Stimulated activated CD8-positive, alpha-beta memory T cell treated with anti-CD3 and anti-CD28 coated beads, Interleukin-7, amount 100 ng/mL, for 48 hours (primary cell): ENCODE results near the gene GPAT3.
"Not testable (repeated sequence)": the region's sequence is repeated elsewhere in the genome, so short reads cannot be mapped to it uniquely, and the experiment has no call there.

Experiments
- DNase-seq, 2 donors: peaks; one replicate each; pipeline ENCODE4 v3.0.0-alpha.2; 2020; ENCODE audit warnings: low read depth in 1 of 2; ENCODE audit errors: extremely low read depth in 1 of 2

GPAT3 gene

GRCh38 chr4:83591730-83592129 lies 55.8 kb downstream of the GPAT3 start:
- DNase-seq: no peak

GRCh38 chr4:83599183-83599582 lies 63.3 kb downstream of the GPAT3 start:
- no peak for DNase-seq

GRCh38 chr4:83603129-83603528 lies 67.2 kb downstream of the GPAT3 start:
- DNase-seq: no peak

GRCh38 chr4:83604321-83604720 lies 68.4 kb downstream of the GPAT3 start:
- DNase-seq: no peak

- DNase-seq: no peak
These were observed 69.3 kb downstream of the GPAT3 start for GRCh38 chr4:83605210-83605609.

- no peak for DNase-seq
These were observed 69.8 kb downstream of the GPAT3 start for GRCh38 chr4:83605744-83606172.

- DNase-seq: no peak
These were observed 70.6 kb downstream of the GPAT3 start for GRCh38 chr4:83606460-83606859.

GRCh38 chr4:83606898-83607297 lies 71.0 kb downstream of the GPAT3 start:
- no peak for DNase-seq

GRCh38 chr4:83609365-83609764 lies 73.5 kb downstream of the GPAT3 start:
- no peak for DNase-seq

- no peak for DNase-seq
These were observed 74.8 kb downstream of the GPAT3 start for GRCh38 chr4:83610729-83611128.

GRCh38 chr4:83613023-83613422 lies 77.1 kb downstream of the GPAT3 start:
- no peak for DNase-seq

GRCh38 chr4:83613994-83614393 lies 78.1 kb downstream of the GPAT3 start:
- DNase-seq: no peak

GRCh38 chr4:83616252-83616651 lies 80.3 kb downstream of the GPAT3 start:
- DNase-seq: no peak

- DNase-seq: no peak
These were observed 81.6 kb downstream of the GPAT3 start for GRCh38 chr4:83617371-83618035.

- DNase-seq: no peak
These were observed 82.5 kb downstream of the GPAT3 start for GRCh38 chr4:83618431-83618830.

GRCh38 chr4:83618991-83619645 lies 83.2 kb downstream of the GPAT3 start:
- DNase-seq: no peak

GRCh38 chr4:83622127-83622526 lies 86.2 kb downstream of the GPAT3 start:
- DNase-seq: not testable (repeated sequence)

- DNase-seq: no peak
These were observed 89.9 kb downstream of the GPAT3 start for GRCh38 chr4:83625821-83626220.

- no peak for DNase-seq
These were observed 90.4 kb downstream of the GPAT3 start for GRCh38 chr4:83626245-83626836.

GRCh38 chr4:83629945-83630721 lies 94.2 kb downstream of the GPAT3 start:
- no peak for DNase-seq

- DNase-seq: no peak
These were observed 95.2 kb downstream of the GPAT3 start for GRCh38 chr4:83631066-83631465.
